Stimulated activated CD4-positive, alpha-beta T cell treated with anti-CD3 and anti-CD28 coated beads, Interleukin-12 subunit alpha, Interleukin-12 subunit beta, amount 100 ng/mL, for 4 hours (primary cell): ENCODE data around the gene TMPRSS9.

ENCODE experiments used
- DNase-seq: peaks from one replicate; pipeline ENCODE4 v3.0.0-alpha.2; 2020

Gene TMPRSS9

GRCh38 chr19:2330255-2330631 is 29.8 kb upstream of the TMPRSS9 start:
- no peak for DNase-seq

DNA sequence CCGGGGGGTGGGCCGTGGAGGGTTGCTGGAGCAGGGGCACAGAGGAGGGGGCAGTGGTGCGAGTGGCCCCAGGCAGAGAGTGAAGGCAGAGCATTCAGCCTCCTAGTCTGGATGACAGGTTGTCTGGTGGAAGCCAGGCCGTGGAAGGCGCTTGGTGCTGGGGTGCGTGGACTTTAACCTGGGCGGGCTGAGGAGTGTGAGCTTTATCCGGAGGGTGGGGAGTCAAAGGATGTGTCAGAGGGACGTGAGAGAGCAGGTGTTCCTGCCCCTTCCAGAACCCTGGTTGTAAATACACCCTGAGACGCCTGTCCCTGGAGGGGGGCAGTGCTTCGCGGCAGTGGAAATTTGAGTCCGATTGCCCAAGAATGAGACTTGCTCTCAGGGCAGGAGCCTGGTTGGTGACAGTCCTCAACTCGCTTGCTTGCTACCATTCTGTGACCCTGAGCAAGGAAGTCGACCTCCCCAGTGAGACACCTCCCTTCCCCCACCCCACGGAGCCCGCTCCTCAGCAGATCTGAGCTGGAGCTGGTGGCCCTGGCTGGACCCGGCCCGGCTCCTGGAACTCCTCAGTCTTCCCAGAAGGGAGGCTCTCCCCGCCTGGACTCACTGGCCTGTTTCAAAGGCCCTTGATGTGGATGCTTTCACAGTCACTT is 29.3 kb upstream of the TMPRSS9 start:
- no peak for DNase-seq

- no peak for DNase-seq
Measured at GRCh38 chr19:2331601-2332246, 28.3 kb upstream of the TMPRSS9 start.

DNA sequence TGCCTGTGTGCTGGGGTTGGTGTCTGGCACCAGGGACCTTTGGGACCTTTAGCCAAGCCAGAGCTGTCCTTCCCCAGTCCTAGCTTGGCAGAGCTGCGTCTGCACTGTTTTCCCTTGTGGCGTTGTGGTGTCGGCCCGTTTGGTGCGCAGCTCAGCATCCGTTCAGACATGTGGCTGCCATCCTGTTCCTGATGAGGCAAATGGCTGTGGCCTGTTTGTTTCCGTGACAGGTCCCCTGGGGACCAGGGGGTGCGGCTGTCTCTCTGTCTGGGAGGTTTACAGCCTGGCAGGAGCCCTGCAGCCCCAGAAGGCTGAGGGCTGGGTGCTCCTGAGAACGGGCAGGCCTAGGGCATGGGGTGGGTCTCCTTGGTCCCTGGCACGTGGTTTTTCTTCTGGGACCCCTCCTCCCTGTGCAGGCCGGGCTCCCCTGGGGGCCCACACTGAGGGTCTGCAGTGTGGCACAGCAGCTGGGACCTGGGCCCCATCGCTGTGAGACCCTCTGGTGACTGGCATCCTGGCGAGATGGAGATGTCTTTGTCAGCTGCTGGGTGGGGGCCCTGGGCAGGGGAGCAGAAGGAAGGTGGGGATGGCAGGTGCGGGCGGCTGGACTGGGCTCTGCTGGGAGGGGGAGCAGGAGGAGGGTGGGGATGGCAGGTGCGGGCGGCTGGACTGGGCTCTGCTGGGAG is 27.6 kb upstream of the TMPRSS9 start:
- no peak for DNase-seq

DNA sequence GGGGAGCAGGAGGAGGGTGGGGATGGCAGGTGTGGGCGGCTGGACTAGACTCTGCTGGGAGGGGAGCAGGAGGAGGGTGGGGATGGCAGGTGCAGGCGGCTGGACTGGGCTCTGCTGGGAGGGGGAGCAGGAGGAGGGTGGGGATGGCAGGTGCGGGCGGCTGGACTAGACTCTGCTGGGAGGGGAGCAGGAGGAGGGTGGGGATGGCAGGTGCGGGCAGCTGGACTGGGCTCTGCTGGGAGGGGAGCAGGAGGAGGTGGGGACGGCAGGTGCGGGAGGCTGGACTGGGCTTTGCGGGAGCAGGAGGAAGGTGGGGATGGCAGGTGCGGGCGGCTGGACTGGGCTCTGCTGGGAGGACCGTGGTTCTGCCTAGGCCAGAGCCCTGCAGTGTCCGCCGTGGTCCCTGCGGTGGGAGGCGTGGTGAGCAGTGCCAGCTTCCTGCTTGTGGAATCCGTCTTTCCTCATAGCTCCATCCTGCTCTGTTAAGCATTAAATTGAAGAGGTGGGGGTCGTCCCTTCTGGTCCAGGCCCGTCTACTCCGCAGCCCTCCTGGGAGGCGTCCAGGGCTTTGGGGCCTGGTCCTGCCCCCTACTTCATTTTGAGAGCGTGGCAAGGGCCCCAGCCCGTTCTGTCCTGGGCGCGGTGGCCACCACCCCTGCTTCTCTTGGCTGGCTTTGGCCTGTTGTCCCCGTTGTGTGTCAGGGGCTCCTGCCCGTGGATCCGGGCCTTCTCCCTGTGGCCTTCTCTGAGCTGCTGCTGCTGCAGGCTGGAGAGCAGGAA is 26.8 kb upstream of the TMPRSS9 start:
- no peak for DNase-seq

DNA sequence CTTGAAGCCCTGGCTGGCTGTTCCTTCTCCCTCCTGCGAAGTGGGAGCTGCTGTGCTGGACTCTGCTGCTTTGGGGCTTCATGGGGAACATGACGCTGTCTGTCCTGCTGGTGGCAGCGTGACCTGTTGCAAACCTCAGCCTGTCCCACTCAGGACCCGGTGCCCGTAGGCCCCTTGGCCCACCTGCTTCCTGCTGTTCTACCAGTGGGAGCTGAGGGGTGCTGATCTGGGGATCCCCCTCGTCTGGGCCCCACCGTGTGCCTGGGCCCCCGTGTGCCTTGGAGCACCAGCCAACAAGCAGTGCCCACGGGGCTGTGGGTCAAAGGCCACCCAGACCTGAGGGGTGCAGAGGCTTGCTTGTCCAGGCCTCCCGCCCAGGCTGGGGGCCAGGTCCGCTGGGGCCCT is 26.3 kb upstream of the TMPRSS9 start:
- DNase-seq = no peak

DNA sequence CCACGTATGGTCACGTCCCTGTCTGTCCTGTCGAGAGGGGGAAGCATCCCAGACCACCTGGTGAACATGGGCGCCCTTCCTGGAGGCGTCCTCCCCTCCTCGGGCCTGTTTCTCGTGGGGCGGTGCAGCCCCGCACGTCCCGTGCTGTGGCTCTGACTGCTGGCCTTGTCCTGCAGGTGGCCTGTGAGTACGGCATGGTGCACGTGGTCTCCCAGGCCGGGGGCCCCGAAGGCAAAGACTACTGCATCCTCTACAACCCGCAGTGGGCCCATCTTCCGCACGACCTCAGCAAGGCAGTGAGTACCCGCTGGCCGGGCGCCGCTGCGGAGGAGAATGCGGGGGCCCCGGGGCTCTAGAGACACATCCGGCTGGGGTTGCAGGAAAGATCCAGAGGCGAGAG is 25.6 kb upstream of the TMPRSS9 start:
- DNase-seq = no peak

GRCh38 chr19:2334986-2335846 is 24.8 kb upstream of the TMPRSS9 start:
- no peak for DNase-seq

GRCh38 chr19:2335848-2336247 is 24.2 kb upstream of the TMPRSS9 start:
- no peak for DNase-seq

DNA sequence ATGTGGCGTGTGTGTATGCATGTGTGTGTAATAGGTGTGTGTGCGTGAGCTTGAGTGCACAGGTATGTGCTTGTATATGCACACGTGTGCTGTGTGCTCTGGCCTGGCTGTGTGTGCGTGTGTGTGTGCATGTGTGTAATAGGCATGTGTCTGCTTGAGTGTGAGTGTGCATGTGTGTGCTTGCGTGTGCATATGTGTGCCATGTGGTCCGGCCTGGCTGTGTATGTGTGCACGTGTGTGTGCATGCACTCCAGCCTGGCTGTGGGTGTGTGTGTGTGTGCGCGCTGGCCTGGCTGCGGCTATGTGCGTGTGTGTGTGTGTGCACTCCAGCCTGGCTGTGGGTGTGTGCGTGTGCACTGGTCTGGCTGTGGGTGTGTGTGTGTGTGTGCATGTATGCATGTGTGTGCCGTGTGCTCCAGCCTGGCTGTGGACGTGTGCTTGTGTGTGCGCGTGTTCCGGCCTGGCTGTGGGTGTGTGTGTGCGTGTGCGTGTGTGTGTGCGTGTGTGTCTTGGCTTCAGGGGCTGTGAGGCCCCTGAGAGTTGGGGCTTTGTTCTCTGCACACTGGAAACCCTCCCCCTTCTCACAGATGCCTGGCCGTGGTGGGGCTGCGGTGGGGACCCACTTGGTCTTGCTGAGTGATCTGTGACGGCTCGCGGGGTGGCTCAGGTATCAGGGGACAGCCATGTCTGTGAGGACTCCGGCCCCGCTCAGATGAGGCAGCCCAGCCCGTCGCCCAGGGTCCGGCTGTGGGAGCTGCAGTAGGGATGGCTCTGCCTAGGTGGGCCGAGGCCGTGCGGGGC is 23.3 kb upstream of the TMPRSS9 start:
- DNase-seq = no peak

GRCh38 chr19:2337329-2337707 is 22.7 kb upstream of the TMPRSS9 start:
- DNase-seq = no peak

GRCh38 chr19:2338055-2338615 is 21.9 kb upstream of the TMPRSS9 start:
- no peak for DNase-seq

- DNase-seq = no peak
Measured at GRCh38 chr19:2338751-2339643, 21.1 kb upstream of the TMPRSS9 start.

- no peak for DNase-seq
Measured at GRCh38 chr19:2339644-2340310, 20.3 kb upstream of the TMPRSS9 start.

GRCh38 chr19:2340496-2341243 is 19.4 kb upstream of the TMPRSS9 start:
- DNase-seq = no peak

DNA sequence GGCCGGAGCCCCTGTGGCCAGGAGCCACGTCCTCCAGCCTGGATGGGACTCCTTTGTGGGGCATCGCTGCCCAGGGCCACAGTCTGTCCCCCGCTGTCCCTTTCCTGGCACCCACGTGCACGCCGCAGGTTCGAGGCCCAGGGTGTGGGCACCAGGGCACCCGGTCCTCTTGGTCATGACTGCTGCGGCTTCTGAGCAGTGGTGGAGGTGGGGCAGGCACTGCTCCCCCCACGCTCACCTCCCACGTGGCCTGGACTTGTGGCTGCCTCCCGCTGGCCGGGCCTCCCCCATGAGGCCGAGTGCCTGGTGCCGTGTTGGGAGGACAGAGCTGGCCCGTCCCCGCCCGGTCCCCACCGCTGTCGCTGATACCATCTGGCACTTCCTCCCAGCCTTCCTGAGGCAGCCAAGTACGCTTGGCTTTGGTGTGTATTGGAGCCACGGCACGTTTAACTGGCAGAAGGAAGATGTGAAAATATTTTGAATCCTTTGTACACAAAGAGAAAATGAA is 18.8 kb upstream of the TMPRSS9 start:
- no peak for DNase-seq

DNA sequence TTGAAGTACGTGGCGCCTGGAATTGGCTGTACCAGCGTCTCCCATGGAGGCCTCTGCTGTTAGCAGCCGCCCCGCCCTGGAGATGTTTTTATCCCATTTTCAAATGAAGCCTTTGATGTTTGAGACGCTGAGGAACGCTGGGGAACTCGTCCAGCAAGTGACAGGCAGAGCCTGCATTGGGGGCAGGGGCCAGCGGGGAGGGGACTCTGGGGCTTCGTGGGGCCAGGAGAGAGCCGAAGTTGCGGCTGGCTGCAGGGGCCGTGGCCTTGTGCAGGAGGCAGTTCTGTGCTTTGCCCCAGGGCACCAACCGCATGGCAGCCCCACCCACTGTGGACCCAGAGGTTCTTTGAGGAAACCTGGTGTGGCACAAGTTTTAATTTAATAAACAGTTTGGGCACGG is 18.1 kb upstream of the TMPRSS9 start:
- no peak for DNase-seq

DNA sequence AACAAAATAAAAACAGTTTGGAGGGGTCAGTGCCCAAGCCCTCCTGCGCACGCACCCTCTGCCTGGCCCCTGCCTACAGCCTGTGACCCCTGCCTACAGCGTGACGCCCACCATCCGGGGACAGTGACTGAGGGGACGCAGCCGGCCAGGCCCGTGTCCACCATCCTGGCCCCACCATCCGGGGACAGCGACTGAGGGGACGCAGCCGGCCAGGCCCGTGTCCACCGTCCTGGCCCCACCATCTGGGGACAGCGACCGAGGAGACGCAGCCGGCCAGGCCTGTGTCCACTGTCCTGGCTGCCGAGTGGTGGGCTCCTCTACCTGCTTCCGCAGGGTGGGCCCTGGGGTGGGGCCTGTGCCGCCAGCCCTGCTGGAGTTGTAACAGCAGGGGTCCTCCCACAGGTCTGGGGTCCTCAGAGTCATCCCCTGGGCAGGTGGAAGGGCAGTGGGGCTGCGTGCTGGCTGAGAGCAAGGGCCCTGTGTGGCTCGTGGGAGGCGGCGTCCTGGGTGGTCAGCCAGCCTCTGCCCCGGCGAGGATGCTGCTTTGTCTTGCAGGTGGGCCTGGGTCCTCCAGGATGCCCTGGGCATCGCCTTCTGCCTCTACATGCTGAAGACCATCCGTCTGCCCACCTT is 17.3 kb upstream of the TMPRSS9 start:
- DNase-seq = no peak
